ENCODE data around the gene CSTB. TPM values are rescaled to one million over a fixed set of nuclear protein-coding genes. Genes with fewer than 3 reads are reported as not detected.
A peak's percentile ranks its signal among the peaks of the same experiment; 100 is the strongest.

CSTB gene
- total RNA-seq, 2 donors from 2014 or later, result 2.3 to 8.4 TPM

- TF ChIP-seq CTCF (IDR thresholded peaks at IDR 0.05), result no peak
- H3K36me3 ChIP-seq, result peaks cover 36% of the 10 kb centered on the region
- ATAC-seq (ENCODE audit: insufficient number of reproducible peaks, low FRiP score, low read depth), result no peak
- no peak for DNase-seq (ENCODE audit: low spot score)
- H3K27ac ChIP-seq, result no peak overlapping the region
- H3K27me3 ChIP-seq (replicated peaks; ENCODE audit: insufficient read depth), result no peaks in the 10 kb centered on the region
- H3K4me1 ChIP-seq (ENCODE audit: control insufficient read depth in 1 of 2, low read depth in 2 of 2), result peaks cover 10 to 11% of the 10 kb centered on the region in 2 donors
- H3K4me3 ChIP-seq, result no peak overlapping the region
- no peaks in the 10 kb centered on the region for H3K9me3 ChIP-seq
Measured at GRCh38 chr21:43793243-43793642, 17.1 kb upstream of the CSTB start.

DNA sequence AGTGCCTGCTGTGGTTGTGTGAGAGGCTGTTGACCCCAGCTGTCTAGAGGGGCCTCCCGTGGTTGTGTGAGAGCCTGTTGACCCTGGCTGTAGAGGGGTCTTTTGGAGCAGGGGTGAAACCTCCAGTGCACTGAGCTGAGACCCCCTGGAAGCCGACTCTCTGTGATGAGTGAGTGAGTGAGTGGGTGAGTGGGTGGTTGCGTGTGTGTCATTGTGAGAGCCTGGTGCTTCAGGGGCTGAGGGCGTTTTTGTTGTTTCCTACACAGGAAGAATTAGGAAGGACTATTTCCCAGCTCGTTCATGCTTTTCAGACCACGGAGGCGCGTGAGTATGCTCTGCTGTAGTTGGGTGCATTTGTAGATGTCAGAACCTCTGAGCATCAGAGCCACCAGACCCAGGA lies 16.3 kb upstream of the CSTB start:
- peaks cover 29% of the 10 kb centered on the region for H3K36me3 ChIP-seq
- no peak for DNase-seq (ENCODE audit: low spot score)
- TF ChIP-seq CTCF (IDR thresholded peaks at IDR 0.05), result no peak

DNA sequence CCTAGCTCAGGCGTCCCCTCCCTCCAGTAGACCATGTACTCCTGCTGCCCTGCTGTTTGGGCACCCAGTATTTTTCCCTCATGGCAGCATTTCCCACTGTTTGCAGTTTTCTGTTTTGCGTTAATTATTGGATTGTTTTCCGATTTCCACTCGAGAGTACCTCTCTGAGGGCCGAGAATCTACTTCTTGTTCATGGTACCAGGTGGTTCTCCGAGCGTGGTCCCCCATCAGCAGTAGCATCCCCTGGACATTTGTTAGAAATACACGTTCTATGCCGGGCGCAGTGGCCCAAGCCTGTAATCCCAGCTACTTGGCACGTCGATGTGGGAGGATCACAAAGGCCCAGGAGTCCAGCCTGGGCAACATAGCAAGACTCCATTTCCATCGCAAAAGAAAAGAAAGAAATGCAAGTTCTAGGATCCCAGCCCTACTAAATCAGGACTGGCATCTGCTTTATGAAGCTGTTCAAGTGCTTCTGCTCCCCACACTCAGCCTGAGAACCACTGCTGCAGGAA lies 14.0 kb upstream of the CSTB start:
- TF ChIP-seq CTCF (IDR thresholded peaks at IDR 0.05), result no peak
- H3K4me1 ChIP-seq (ENCODE audit: control insufficient read depth in 1 of 2, low read depth in 2 of 2), result peaks cover 10 to 11% of the 10 kb centered on the region in 2 donors
- ATAC-seq (ENCODE audit: insufficient number of reproducible peaks, low FRiP score, low read depth), result no peak
- peak overlapping the region; percentile 83 for H3K4me3 ChIP-seq
- H3K36me3 ChIP-seq, result peaks cover 11% of the 10 kb centered on the region
- H3K27me3 ChIP-seq (replicated peaks; ENCODE audit: insufficient read depth), result no peaks in the 10 kb centered on the region
- H3K9me3 ChIP-seq, result no peaks in the 10 kb centered on the region
- no peak for DNase-seq (ENCODE audit: low spot score)
- H3K27ac ChIP-seq, result no peak overlapping the region

More for the DNA sequence above, 16.3 kb upstream of the CSTB start:
- no peaks in the 10 kb centered on the region for H3K9me3 ChIP-seq
- ATAC-seq (ENCODE audit: insufficient number of reproducible peaks, low FRiP score, low read depth), result no peak
- no peaks in the 10 kb centered on the region for H3K27me3 ChIP-seq (replicated peaks; ENCODE audit: insufficient read depth)
- peaks cover 10 to 11% of the 10 kb centered on the region in 2 donors for H3K4me1 ChIP-seq (ENCODE audit: control insufficient read depth in 1 of 2, low read depth in 2 of 2)
- no peak overlapping the region for H3K27ac ChIP-seq
- no peak overlapping the region for H3K4me3 ChIP-seq

DNA sequence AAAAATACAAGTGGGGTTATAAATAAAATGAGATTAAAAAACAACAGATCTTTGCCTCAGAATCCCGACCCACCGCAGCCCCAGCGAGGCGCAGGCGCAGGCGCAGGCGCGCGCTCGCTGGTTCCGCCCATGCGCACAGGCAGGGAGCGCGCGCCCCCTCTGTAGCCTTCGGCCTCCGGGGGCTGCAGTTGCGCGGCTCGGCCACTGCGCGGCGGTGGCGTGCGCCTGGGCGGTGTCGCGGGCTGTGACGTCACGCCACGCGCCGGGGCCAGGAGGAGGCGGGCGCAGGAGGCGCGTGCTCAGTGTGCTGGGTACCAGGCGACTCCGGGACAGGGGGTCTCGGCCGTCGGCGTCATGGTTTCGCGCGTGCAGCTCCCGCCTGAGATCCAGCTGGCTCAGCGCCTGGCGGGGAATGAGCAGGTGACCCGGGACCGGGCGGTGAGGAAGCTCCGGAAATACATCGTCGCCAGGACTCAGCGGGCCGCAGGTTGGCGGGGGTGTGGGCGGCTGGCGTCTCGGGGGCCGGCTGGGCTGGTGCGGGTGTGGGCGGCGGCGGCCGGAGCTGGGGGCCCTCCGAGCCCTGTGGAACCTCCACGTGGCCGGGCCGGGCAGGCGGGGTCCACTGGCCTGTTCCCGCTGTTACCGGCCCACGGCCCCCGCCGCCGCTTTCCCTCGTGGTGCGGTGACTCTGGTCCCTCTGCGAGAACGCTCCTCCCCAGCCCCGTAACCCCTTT lies 13.3 kb upstream of the CSTB start, which contains the start of gene RRP1:
Gene RRP1 (plus strand): TSS at position 302 of the 734 bp plus-strand sequence. CDS start 53 bp downstream, at position 355.
- DNase-seq (ENCODE audit: low spot score) (peak; percentile 39), ATAC-seq (ENCODE audit: insufficient number of reproducible peaks, low FRiP score, low read depth) (peak; percentile 95)
- H3K36me3 ChIP-seq, result peaks cover 8% of the 10 kb centered on the region
- peak within 1 kb of the TSS; percentile 83 for H3K4me3 ChIP-seq
- peak; percentile 100 for TF ChIP-seq CTCF (IDR thresholded peaks at IDR 0.05)
- no peaks in the 10 kb centered on the region for H3K27me3 ChIP-seq (replicated peaks; ENCODE audit: insufficient read depth)
- H3K27ac ChIP-seq, result peak within 1 kb of the TSS; percentile 59 to 74
- H3K9me3 ChIP-seq, result no peaks in the 10 kb centered on the region
- H3K4me1 ChIP-seq (ENCODE audit: control insufficient read depth in 1 of 2, low read depth in 2 of 2), result peaks cover 10 to 11% of the 10 kb centered on the region in 2 donors

DNA sequence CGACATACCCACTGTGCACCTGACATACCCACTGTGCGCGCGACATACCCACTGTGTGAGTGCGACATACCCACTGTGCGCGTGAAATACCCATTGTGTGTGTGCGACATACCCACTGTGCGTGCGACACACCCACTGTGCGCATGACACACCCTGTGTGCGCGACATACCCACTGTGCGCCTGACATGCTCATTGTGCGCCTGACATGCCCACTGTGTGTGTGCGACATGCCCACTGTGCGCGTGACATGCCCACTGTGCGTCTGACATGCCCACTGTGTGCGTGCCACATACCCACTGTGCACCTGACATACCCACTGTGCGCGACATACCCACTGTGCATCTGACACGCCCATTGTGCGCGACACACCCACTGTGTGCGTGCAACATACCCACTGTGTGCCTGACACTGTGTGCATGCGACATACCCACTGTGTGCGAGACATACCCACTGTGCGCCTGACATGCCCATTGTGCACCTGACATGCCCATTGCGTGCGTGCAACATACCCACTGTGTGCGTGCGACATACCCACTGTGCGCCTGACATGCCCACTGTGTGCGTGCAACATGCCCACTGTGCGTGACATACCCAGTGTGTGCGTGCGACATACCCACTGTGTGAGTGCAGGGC lies 10.8 kb upstream of the CSTB start:
- H3K4me3 ChIP-seq, result no peak overlapping the region
- TF ChIP-seq CTCF (IDR thresholded peaks at IDR 0.05), result no peak
- H3K27ac ChIP-seq, result no peak overlapping the region
- no peaks in the 10 kb centered on the region for H3K36me3 ChIP-seq
- H3K4me1 ChIP-seq (ENCODE audit: control insufficient read depth in 1 of 2, low read depth in 2 of 2), result peaks cover 10 to 11% of the 10 kb centered on the region in 2 donors
- no peaks in the 10 kb centered on the region for H3K27me3 ChIP-seq (replicated peaks; ENCODE audit: insufficient read depth)
- DNase-seq (ENCODE audit: low spot score), result no peak
- no peaks in the 10 kb centered on the region for H3K9me3 ChIP-seq
- ATAC-seq (ENCODE audit: insufficient number of reproducible peaks, low FRiP score, low read depth), result no peak

Data from thoracic aorta (tissue), 2 donors.